ENCODE measurements around the gene MDFIC.

GRCh38 chr7:114939484-114940097 is 17.7 kb downstream of the MDFIC start:
- TF ChIP-seq POLR2A (IDR thresholded peaks at IDR 0.05; ENCODE audit: low read depth, low read length), result no peak
- no peak for TF ChIP-seq POLR2AphosphoS5 (IDR thresholded peaks at IDR 0.05; ENCODE audit: low read depth, low read length)
- no peak for TF ChIP-seq TAF1 (IDR thresholded peaks at IDR 0.05; ENCODE audit: low read depth, low read length)
- no peak for TF ChIP-seq SPI1 (IDR thresholded peaks at IDR 0.05; ENCODE audit: low read depth, low read length)
- no peak for TF ChIP-seq PAX5 (IDR thresholded peaks at IDR 0.05; ENCODE audit: insufficient read depth, low read length, severe bottlenecking)
